Measurements from ENCODE around the gene TTC38.

DNA sequence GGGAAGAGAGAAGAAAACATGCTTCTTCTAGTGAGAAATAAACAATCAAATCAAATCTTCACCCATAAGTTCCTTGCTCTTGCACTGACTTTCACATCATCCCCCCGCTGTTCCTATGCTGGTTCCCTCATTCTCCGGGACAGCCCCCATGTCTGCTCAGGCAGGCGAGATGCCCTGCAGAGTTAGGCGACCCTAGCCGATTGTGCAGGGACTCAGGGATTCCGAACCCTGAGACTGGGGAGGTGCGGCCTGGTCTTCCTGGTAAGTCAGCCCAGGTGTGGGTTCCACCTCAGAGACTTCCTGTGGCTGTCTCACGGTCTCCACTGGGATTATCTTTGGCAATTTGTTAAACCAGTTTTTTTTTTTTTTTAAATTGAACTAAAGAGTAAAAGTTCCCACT lies 6.6 kb downstream of the TTC38 start:
- no peak for TF ChIP-seq POLR2AphosphoS5 (IDR thresholded peaks at IDR 0.05; ENCODE audit: low read depth)
- TF ChIP-seq, protein P1, sequence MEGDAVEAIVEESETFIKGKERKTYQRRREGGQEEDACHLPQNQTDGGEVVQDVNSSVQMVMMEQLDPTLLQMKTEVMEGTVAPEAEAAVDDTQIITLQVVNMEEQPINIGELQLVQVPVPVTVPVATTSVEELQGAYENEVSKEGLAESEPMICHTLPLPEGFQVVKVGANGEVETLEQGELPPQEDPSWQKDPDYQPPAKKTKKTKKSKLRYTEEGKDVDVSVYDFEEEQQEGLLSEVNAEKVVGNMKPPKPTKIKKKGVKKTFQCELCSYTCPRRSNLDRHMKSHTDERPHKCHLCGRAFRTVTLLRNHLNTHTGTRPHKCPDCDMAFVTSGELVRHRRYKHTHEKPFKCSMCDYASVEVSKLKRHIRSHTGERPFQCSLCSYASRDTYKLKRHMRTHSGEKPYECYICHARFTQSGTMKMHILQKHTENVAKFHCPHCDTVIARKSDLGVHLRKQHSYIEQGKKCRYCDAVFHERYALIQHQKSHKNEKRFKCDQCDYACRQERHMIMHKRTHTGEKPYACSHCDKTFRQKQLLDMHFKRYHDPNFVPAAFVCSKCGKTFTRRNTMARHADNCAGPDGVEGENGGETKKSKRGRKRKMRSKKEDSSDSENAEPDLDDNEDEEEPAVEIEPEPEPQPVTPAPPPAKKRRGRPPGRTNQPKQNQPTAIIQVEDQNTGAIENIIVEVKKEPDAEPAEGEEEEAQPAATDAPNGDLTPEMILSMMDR (IDR thresholded peaks at IDR 0.05; ENCODE audit: insufficient read depth, low read length), result no peak
- TF ChIP-seq GABPA (IDR thresholded peaks at IDR 0.05; ENCODE audit: low read depth), result no peak
- TF ChIP-seq, protein P2, sequence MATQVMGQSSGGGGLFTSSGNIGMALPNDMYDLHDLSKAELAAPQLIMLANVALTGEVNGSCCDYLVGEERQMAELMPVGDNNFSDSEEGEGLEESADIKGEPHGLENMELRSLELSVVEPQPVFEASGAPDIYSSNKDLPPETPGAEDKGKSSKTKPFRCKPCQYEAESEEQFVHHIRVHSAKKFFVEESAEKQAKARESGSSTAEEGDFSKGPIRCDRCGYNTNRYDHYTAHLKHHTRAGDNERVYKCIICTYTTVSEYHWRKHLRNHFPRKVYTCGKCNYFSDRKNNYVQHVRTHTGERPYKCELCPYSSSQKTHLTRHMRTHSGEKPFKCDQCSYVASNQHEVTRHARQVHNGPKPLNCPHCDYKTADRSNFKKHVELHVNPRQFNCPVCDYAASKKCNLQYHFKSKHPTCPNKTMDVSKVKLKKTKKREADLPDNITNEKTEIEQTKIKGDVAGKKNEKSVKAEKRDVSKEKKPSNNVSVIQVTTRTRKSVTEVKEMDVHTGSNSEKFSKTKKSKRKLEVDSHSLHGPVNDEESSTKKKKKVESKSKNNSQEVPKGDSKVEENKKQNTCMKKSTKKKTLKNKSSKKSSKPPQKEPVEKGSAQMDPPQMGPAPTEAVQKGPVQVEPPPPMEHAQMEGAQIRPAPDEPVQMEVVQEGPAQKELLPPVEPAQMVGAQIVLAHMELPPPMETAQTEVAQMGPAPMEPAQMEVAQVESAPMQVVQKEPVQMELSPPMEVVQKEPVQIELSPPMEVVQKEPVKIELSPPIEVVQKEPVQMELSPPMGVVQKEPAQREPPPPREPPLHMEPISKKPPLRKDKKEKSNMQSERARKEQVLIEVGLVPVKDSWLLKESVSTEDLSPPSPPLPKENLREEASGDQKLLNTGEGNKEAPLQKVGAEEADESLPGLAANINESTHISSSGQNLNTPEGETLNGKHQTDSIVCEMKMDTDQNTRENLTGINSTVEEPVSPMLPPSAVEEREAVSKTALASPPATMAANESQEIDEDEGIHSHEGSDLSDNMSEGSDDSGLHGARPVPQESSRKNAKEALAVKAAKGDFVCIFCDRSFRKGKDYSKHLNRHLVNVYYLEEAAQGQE (IDR thresholded peaks at IDR 0.05; ENCODE audit: insufficient replicate concordance, low read depth), result no peak
- no peak for TF ChIP-seq SPI1 (IDR thresholded peaks at IDR 0.05; ENCODE audit: borderline replicate concordance, low read depth)

Measured in HL-60 (cell line).